H54 (cell line): ENCODE results near the gene MRPS2.
"Not testable (repeated sequence)": the region's sequence is repeated elsewhere in the genome, so short reads cannot be mapped to it uniquely, and the experiment has no call there.

Source experiments
- DNase-seq: peaks from one replicate; pipeline ENCODE4 v3.0.0; 2011; ENCODE audit warnings: low spot score, mixed read lengths; ENCODE audit not compliant: insufficient read length
- FAIRE-seq: peaks from 3 replicates; lab custom pipeline; 2011; peaks lifted over from hg19 to GRCh38; lab: Jason Lieb, UNC
- POLR2A ChIP-seq: IDR thresholded peaks from 2 replicates; pipeline ENCODE4 v1.6.1; 2011; ENCODE audit warnings: low read depth, mild to moderate bottlenecking, low read length

The MRPS2 gene

GRCh38 chr9:135520916-135521607, 20.6 kb downstream of the MRPS2 start, which contains the start of gene LCN1:
LCN1 (plus strand) TSS chr9:135521440; CDS start chr9:135521498, 58 bp downstream.
- no peak for FAIRE-seq
- DNase-seq: no peak
- no peak for TF ChIP-seq POLR2A

GRCh38 chr9:135521608-135522095, 21.2 kb downstream of the MRPS2 start:
- FAIRE-seq (no peak), DNase-seq (no peak)
- TF ChIP-seq POLR2A: no peak

GRCh38 chr9:135522137-135522877, 21.8 kb downstream of the MRPS2 start:
- TF ChIP-seq POLR2A: no peak
- FAIRE-seq: no peak

GRCh38 chr9:135522931-135523330, 22.4 kb downstream of the MRPS2 start:
- no peak for TF ChIP-seq POLR2A
- FAIRE-seq (no peak), DNase-seq (no peak)

More at GRCh38 chr9:135522137-135522877, 21.8 kb downstream of the MRPS2 start:
- DNase-seq: no peak

- FAIRE-seq (no peak), DNase-seq (no peak)
- TF ChIP-seq POLR2A: no peak
Observed at GRCh38 chr9:135523521-135524129, 23.1 kb downstream of the MRPS2 start.

GRCh38 chr9:135524130-135524861, 23.8 kb downstream of the MRPS2 start:
- no peak for TF ChIP-seq POLR2A
- DNase-seq: no peak
- FAIRE-seq: no peak

GRCh38 chr9:135525241-135526088, 25.0 kb downstream of the MRPS2 start:
- TF ChIP-seq POLR2A: no peak
- no peak for DNase-seq
- FAIRE-seq: no peak

- no peak for DNase-seq
- no peak for TF ChIP-seq POLR2A
- no peak for FAIRE-seq
Observed at GRCh38 chr9:135526089-135526729, 25.7 kb downstream of the MRPS2 start.

- DNase-seq (no peak), FAIRE-seq (no peak)
- no peak for TF ChIP-seq POLR2A
Observed at GRCh38 chr9:135526730-135527571, 26.5 kb downstream of the MRPS2 start.

GRCh38 chr9:135528842-135529435, 28.5 kb downstream of the MRPS2 start:
- not testable (repeated sequence) for FAIRE-seq, DNase-seq

GRCh38 chr9:135530146-135530545, 29.7 kb downstream of the MRPS2 start:
- DNase-seq (no peak), FAIRE-seq (no peak)
- TF ChIP-seq POLR2A: no peak
